T-helper 2 cell treated with Interferon-gamma antibody and Interleukin-4, amounts not matched to agents 100 ng/mL and 5 ng/mL, for 36 hours (primary cell): Measurements from ENCODE around the gene SMARCAL1. TPM values are rescaled to one million over a fixed set of nuclear protein-coding genes. Genes with fewer than 3 reads are reported as not detected.
"Not testable (repeated sequence)": the region's sequence is repeated elsewhere in the genome, so short reads cannot be mapped to it uniquely, and the experiment has no call there.

ENCODE experiments used
- intact Hi-C: fragments of 100-400 bp; cut with micrococcal nuclease; formaldehyde crosslinking; loops from one replicate; pipeline ENCODE4 v1.15.1; 2023
- total RNA-seq: library from RNA; stranded (reverse); gene quantifications from 2 replicates; pipeline ENCODE4 v1.2.3, GENCODE V29; 2022

The SMARCAL1 gene
- 27.3 and 27.9 TPM in 2 replicates for total RNA-seq

DNA sequence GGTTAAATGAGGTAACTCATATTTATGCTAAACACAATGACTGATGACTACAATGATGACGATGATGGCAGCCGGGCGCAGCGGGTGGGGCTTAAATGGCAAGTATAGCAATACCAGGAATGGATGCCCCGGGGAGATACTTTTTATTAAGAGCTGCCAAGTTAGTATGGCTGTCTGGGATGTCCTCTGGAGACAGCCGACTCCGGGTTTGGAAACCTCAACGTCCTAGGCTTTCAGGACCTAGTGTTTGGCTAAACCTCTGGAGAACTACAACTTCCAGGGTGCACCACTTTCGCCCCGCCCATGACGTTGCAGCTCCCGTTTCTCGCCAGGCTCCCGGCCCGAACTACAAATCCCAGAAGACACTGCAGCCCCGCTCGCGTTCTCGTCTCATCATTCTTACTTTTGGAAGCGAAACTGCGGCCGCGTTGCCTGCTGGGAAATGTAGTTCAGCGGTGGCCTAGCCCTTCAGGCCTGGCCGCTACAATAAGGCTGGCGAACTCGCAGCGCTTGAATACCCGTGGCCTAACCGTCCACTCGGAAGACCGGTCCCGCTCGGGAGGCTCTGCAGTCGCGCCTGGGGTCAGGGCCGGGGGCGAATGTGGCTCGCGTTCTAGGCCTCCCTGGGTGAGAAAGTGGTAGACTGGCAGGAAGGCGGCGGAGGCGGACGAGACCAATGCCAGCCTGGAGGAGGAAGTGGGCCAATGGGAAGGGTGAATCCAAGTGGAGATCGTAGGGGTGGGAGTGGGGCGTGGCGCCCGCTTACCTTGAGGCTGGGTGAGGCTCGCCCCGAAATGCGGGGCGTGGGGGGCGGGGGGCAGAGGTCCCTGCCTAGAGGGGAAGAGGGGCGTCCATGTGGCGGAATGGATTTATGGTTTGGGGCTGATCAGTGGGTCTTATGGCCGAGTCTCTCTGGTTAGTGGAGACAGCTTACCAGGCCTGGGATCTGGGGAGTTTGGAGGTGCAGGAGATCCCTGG lies at the start of gene SMARCAL1:
Gene SMARCAL1 (plus strand): TSS at position 463 of the 978 bp plus-strand sequence. CDS start 2,221 bp downstream, outside the sequence.
- intact Hi-C loops: loop anchor here (1.0 to 5.0 kb wide), 7 partner anchors 60 to 1100 kb away; partner anchors contain the start of genes ATIC, RPL37A and XRCC5

DNA sequence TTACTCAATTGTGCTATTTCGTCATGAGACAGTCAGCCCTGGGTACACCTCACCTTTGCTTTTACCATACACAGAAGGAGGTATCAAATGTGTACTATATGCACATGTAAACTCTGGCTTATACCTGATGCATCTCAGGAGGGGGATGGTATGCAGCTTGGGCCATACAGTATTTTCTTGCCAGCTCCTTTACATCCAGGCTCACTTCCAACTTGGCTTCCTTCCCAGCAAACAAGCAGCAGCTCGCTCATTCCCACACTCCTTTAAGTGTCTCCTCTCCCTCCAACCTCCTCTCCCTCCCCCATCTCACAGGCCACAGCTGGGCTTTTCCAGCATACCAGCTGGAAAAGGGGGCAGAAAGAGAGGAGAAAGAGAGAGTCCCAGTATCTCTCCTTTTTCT lies 49.6 kb upstream of the SMARCAL1 start:
- intact Hi-C loops: no loop called here

DNA sequence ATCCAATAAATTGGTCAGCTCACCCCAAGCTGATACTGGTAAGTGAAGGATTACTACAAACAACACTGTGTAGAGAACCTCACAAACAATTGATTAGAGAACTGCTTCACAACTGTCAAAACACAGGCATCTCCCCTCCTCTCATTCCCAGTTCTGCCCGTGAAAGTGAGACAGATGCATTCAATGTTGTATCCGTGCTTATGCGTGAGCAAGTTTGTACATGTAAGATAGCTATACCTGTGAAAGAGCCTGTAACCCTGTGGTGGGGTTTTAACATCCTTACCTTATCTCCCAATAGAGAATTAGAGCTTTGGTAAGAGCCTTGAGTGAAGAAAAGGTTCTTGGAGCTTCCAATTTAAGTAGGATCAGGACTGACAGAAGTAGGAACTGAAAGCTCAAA lies 49.1 kb upstream of the SMARCAL1 start:
- intact Hi-C loops: no loop called here

- intact Hi-C loops: no loop called here
Measured at GRCh38 chr2:216365518-216365917, 46.8 kb upstream of the SMARCAL1 start.

DNA sequence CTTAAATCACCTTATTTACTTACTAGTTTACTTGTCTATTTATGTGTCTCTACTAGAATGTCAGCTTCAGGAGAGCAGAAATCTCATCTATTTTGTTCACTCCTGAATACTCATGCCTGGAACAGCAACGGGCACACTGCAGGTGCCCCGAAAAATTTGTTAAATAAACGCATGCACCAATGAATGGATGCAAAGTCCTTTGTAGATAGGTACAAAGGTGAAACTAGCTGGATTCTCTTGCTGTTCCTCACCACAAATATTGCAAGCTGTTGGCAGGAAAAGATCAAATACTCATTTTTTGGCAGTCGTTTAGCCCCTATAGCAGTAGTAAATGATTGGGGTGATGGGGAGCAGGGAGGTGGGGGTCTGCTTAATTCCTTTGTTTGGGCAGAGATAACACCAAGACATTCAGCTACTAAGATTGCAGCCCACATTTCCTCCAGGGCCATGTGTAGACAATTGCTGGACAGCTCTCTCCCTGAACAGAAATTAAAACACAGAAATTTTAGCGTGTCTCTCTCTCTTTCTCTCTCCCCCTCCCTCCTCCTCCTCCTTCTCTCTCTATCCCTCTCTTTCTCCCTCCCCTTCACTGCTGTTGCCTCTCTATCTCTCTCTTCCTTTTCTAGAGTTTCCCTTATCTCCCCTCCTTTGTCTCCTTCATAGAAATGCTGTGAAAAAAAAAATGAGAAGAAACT lies 45.4 kb upstream of the SMARCAL1 start:
- intact Hi-C loops: no loop called here

- intact Hi-C loops: no loop called here
Measured at GRCh38 chr2:216369821-216370220, 42.5 kb upstream of the SMARCAL1 start.

- intact Hi-C loops: no loop called here
Measured at GRCh38 chr2:216370961-216371712, 41.1 kb upstream of the SMARCAL1 start.

DNA sequence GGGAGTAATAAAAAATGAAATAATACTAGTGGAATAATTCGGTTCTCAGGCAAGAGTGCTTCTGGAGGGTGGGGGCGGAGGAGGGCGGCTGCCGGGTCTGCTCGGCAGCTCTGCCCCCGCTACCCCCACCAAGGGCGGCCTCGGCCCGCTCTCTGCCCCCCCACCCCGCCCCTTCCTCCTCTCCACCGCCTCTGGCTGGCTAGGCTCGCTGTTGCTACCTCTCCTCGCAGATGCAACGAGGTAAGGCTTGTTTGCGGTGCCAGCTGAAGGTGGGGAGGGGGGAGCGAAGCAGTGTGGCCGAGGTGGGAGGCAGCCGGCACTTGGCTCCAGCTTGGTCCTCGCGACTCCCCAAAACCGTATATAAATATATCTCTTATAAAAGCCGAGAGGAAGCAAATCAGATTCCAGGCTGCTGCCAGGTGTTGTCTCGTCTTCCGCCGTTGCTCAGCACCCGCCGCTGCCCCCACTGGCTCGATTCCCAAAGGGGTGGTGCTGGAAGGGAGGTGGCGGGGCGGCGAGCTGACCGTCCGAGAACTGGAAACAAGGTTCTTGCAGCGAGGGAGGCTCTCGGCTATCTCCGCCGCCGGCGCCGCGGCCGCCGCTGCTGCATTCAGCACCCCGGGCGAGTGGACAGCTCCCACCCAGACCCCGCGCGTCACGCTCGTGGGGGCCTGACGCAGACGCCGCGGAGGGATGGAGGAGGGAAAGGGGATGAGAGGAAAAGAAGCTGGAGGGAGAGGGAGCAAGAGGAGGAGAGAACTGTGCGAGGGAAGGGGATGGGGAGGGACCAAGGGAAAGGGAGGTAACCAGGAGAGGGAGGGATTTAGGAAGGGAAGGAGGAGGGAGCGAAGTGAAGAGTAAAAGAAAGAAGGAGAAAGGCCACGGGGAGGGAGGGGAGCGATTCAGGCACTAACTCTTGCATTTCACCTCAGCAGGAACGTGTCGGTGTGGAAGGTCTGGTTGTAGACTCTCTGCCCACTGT lies 40.3 kb upstream of the SMARCAL1 start, which contains the start of gene MARCHF4:
Gene MARCHF4 (minus strand): TSS at position 763 of the 982 bp plus-strand sequence. CDS start 2,223 bp downstream, outside the sequence.
- intact Hi-C loops: loop anchor here (2.0 kb wide), 1 partner anchor 19 kb away; no protein-coding TSS in a partner anchor

DNA sequence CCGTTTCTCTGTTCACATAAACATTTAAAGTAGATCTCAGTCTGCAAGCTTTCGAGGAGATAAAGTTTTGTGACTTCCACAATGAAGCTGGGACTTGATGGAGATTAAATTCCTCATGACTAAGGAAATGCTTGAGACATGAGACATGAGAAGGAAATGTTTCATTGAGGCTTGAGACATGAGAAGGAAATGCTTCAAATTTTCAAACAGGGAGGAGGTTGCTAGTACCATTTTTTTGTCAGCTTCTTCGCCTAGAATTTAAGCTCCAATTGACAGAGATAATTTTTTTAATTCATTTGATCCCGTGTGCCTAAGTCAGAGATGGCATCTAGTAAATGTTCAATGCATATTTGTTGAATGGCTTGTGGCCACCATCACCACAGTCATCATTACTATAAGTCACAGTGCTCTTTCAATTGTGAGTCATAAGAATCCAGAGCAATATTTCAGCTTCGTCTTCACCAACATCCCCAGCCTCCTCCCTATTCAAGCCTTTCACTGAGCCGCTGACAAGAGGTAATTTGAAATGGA lies 39.5 kb upstream of the SMARCAL1 start:
- intact Hi-C loops: loop anchor here (2.0 kb wide), 1 partner anchor 20 kb away; no protein-coding TSS in a partner anchor

DNA sequence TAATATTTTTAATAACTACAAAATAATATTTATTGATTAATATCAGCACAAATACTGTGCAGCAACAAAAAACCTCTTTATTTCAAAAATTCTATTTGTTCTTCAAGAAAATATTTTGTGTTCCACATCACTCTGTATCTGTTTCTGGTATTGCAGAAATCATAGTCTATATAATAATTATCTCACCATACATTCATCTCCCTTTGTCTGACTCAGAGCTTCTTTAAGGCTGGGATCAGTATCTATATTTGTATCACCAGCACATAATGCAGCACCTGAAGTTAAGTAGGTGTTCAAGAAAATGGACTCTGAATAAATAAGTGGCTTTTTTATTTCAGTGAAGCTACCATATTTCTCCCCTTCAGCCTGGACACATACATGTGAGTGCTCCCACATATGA lies 38.4 kb upstream of the SMARCAL1 start:
- intact Hi-C loops: loop anchor here (2.0 kb wide), 1 partner anchor 21 kb away; no protein-coding TSS in a partner anchor

GRCh38 chr2:216375286-216375685 lies 37.0 kb upstream of the SMARCAL1 start:
- intact Hi-C loops: no loop called here

DNA sequence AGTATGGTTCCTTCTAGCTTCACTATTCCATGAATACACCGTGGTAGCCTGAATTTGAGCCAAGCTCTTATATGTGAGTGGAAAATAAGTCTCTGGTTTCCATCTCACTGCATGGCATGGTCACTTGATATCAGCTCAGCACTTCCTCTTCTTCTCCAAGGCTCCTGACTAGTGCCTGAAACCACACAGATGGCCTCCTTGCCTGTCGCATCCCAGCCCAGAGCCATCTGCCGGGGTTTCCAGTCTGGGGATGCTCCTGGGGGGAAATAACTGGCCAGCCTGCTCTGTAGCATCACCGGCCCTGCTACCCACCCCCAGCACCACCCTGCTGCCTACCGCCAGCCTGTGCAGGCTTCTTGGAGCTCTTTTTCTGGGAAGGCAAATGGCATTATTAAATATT lies 32.3 kb upstream of the SMARCAL1 start:
- intact Hi-C loops: no loop called here

DNA sequence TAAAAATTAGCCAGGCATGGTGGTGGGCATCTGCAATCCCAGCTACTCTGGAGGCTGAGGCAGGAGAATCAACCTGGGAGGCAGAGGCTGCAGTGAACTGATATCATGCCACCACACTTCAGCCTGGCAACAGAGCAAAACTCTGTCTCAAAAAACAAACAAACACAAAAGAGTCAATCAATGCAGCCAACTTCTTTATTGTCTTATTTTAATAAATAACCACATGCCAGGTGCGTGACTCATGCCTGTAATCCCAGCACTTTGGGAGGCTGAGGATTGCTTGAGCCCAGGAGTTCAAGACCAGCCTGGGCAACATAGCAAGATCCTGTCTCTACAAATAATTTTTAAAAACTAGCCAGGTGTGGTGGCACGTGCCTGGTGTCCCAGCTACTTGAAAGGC lies 27.9 kb upstream of the SMARCAL1 start:
- intact Hi-C loops: not testable (repeated sequence)

DNA sequence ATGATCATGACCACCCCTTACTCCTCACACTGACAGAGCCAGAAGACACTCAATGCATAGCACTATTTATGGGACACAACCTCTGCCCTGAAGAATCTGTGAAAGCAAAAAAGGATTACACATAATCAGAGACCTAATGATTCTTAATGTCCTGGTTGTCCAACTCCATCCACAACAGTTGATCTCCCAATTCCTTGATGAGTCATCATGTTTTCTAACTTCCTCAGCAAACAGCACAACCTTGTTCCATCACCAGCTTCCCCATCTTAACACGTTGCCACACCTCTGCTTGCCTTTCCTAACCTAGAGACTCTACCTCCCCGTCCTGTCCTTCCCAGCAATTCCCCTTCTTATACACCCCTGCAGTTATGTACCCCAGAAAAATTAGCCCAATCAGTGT lies 26.8 kb upstream of the SMARCAL1 start:
- intact Hi-C loops: no loop called here

DNA sequence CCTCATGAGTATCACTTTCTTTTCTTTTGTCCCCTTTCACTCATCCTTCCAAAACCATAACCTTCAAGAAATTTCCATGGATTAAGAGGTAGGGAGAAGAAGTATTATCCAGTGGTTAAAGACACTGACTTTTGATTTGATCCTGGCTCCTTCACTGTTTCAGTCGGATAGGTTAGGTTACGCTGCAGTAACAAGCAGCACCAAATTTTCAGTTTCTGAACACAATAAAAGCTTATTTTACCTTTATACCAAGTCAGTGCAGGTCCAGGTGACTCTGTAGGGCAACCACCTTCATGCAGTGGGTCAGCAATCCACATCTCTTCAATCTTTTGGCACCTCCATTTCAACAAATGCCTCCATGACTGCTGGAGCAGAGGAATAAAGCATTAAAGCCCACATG lies 25.0 kb upstream of the SMARCAL1 start:
- intact Hi-C loops: no loop called here

DNA sequence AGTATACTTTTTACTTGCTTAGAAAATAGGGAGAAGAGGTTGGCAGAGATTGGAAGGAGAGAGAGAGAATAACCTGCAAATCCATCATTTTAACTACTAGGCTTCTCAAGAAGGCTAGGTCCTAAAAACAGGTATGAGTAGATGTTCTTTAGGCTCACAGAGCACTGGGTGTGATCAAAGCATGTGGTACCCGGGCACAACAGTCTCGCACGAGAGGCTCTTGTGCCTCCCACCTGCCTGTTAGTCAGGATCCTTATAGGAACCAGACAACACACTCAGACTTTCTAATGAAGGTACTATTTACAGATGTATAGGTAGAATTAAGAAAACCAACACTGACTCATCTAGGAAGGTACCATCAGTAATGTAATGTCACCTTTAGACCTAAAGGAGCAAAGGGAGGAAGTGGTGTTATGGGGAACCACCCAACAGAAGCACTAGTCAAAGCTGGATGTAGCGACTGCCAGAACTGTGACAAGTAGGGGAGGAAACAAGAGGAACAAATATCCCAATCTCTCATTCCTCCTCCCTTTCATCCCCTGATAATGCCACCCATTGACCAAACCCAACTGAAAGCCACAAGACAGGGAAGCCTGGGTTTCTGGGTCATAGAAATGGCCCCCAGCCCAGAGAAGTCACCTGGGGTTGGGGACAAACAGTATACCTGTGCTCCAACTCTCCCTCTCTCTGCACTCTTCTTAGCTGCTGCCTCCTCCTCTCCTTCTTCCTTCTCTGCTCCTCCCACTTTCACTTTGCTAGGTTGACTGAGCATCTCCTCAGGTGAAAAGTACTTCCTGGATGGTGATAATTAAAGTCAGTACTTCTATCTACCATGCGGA lies 24.0 kb upstream of the SMARCAL1 start:
- intact Hi-C loops: no loop called here

- intact Hi-C loops: no loop called here
Measured at GRCh38 chr2:216389570-216389969, 22.7 kb upstream of the SMARCAL1 start.

GRCh38 chr2:216391401-216391800 lies 20.9 kb upstream of the SMARCAL1 start:
- intact Hi-C loops: no loop called here
